Measurements from ENCODE around the gene OR51F2. TPM values are rescaled to one million over a fixed set of nuclear protein-coding genes. Genes with fewer than 3 reads are reported as not detected.
"Not testable (repeated sequence)": the region's sequence is repeated elsewhere in the genome, so short reads cannot be mapped to it uniquely, and the experiment has no call there.

OR51F2 gene
- not detected for total RNA-seq
- long read RNA-seq, result 0 reads

- H3K36me3 ChIP-seq, result no peaks in the 10 kb centered on the region
- no peak for TF ChIP-seq CTCF (IDR thresholded peaks at IDR 0.05)
- DNase-seq (no peak), ATAC-seq (no peak)
- H3K27ac ChIP-seq, result no peak within 1 kb of the TSS
- no peaks in the 10 kb centered on the region for H3K4me1 ChIP-seq
- intact Hi-C loops (cut with DNase I), result no loop called here
- H3K4me3 ChIP-seq, result no peak within 1 kb of the TSS
- H3K9me3 ChIP-seq, result no peaks in the 10 kb centered on the region
- H3K27me3 ChIP-seq (ENCODE audit: low read depth), result no peaks in the 10 kb centered on the region
These were observed at the start of gene OR51F2 for GRCh38 chr11:4821021-4821420. Gene OR51F2 (plus strand): TSS chr11:4821321. CDS start chr11:4821422, 101 bp downstream.

- intact Hi-C loops (cut with DNase I), result no loop called here
- no peak for DNase-seq
- no peak overlapping the region for H3K27ac ChIP-seq
These were observed 38.7 kb upstream of the OR51F2 start for GRCh38 chr11:4782454-4782853.

GRCh38 chr11:4797206-4797605 lies 23.9 kb upstream of the OR51F2 start:
- H3K27me3 ChIP-seq (ENCODE audit: low read depth), result no peaks in the 10 kb centered on the region
- no peak for ATAC-seq
- no peak for DNase-seq
- no peak for TF ChIP-seq CTCF (IDR thresholded peaks at IDR 0.05)
- H3K36me3 ChIP-seq, result no peaks in the 10 kb centered on the region
- H3K27ac ChIP-seq, result no peak overlapping the region
- H3K4me1 ChIP-seq, result no peaks in the 10 kb centered on the region
- no peak overlapping the region for H3K4me3 ChIP-seq
- H3K9me3 ChIP-seq, result no peaks in the 10 kb centered on the region
- intact Hi-C loops (cut with DNase I), result no loop called here

More at GRCh38 chr11:4782454-4782853, 38.7 kb upstream of the OR51F2 start:
- Histone ChIP-seq H3K36me3 (no peaks in the 10 kb centered on the region), H3K4me1 (no peaks in the 10 kb centered on the region), H3K9me3 (no peaks in the 10 kb centered on the region), H3K4me3 (no peak overlapping the region), H3K27me3 (ENCODE audit: low read depth) (no peaks in the 10 kb centered on the region)
- ATAC-seq, result no peak
- TF ChIP-seq CTCF (IDR thresholded peaks at IDR 0.05), result no peak

GRCh38 chr11:4798427-4799183 lies 22.5 kb upstream of the OR51F2 start:
- intact Hi-C loops (cut with DNase I), result no loop called here
- no peak for TF ChIP-seq CTCF (IDR thresholded peaks at IDR 0.05)
- Histone ChIP-seq H3K9me3 (no peaks in the 10 kb centered on the region), H3K4me3 (no peak overlapping the region), H3K27ac (no peak overlapping the region), H3K36me3 (no peaks in the 10 kb centered on the region), H3K27me3 (ENCODE audit: low read depth) (no peaks in the 10 kb centered on the region), H3K4me1 (no peaks in the 10 kb centered on the region)
- no peak for DNase-seq
- ATAC-seq, result no peak

GRCh38 chr11:4801316-4801715 lies 19.8 kb upstream of the OR51F2 start:
- DNase-seq; H3K36me3 ChIP-seq; H3K27ac ChIP-seq; H3K4me1 ChIP-seq; H3K27me3 ChIP-seq (ENCODE audit: low read depth); H3K9me3 ChIP-seq; intact Hi-C loops (cut with DNase I); H3K4me3 ChIP-seq; ATAC-seq: not testable (repeated sequence)

GRCh38 chr11:4804280-4804679 lies 16.8 kb upstream of the OR51F2 start, which contains the start of gene OR52R1:
Gene OR52R1 (minus strand): TSS chr11:4804380. CDS start chr11:4804380, 0 bp downstream.
- intact Hi-C loops (cut with DNase I), result no loop called here
- Histone ChIP-seq H3K4me1 (no peaks in the 10 kb centered on the region), H3K9me3 (no peaks in the 10 kb centered on the region), H3K4me3 (no peak within 1 kb of the TSS), H3K36me3 (no peaks in the 10 kb centered on the region), H3K27me3 (ENCODE audit: low read depth) (no peaks in the 10 kb centered on the region), H3K27ac (no peak within 1 kb of the TSS)
- TF ChIP-seq CTCF (IDR thresholded peaks at IDR 0.05), result no peak
- DNase-seq (no peak), ATAC-seq (no peak)

Data from lower lobe of right lung (tissue), 2 donors.